Measurements from ENCODE around the gene OGG1.

The OGG1 gene
- total RNA-seq: 14.0 to 21.5 reads per million in 2 donors

DNA sequence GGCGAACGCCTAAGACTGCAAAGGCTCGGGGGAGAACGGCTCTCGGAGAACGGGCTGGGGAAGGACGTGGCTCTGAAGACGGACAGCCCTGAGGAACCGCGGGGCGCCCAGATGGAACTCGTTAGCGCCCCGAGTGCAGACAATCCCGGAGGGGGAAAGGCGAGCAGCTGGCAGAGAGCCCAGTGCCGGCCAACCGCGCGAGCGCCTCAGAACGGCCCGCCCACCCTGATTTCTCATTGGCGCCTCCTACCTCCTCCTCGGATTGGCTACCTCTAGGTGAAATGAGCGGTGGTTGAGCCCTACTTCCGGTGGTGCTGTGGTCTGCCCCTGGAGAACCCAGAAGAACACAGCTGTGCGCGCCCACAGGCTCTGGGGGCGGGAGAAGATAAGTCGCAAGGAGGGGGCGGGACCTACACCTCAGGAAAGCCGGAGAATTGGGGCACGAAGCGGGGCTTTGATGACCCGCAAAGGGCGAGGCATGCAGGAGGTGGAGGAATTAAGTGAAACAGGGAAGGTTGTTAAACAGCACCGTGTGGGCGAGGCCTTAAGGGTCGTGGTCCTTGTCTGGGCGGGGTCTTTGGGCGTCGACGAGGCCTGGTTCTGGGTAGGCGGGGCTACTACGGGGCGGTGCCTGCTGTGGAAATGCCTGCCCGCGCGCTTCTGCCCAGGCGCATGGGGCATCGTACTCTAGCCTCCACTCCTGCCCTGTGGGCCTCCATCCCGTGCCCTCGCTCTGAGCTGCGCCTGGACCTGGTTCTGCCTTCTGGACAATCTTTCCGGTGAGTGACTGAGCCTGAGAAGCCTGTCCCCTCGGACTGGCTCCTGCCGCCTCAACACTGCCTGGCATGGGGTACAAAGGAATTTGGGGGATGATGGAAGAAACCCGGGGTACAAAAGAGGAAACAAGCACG lies at the start of gene OGG1:
Gene OGG1, plus strand, starts transcription at position 308 of the 911 bp plus-strand sequence. Its CDS starts 335 bp downstream, at position 643.
- DNase-seq: peak; percentile 92

DNA sequence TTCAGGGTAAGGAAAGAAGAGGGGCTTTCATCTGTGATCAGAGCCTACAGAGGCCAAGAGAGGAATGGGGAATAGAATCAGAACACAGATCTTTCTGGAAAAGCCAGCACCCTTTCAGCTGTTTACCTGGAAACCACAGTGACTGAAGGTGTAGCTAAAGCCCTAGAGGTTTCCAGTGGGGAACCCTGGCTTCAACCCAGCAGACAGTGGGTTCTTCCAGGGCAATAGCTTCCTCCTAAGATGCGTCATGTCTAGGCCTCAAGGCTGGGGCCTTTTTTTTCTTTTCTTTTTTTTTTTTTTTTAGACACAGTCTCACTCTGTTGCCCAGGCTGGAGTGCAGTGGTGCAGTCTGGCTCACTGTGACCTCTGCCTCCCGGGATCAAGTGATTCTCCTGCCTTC lies 49.2 kb upstream of the OGG1 start:
- DNase-seq: no peak

DNA sequence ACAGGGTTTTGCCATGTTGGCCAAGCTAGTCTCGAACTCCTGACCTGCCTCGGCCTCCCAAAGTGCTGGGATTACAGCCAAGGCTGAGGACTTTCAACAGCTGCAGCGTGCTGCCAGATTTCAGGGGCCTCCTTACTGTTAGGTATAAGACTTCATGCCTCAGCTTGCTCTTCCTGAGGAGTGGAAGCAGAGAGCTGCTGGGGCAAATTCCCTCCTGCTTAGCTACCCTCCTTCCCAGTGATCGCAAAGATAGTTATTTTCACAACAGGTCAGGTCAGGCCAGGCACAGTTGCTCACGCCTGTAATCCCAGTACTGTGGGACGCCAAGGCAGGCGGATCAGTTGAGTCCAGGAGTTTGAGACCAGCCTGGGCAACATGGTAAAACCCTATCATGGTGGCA lies 48.7 kb upstream of the OGG1 start:
- no peak for DNase-seq

DNA sequence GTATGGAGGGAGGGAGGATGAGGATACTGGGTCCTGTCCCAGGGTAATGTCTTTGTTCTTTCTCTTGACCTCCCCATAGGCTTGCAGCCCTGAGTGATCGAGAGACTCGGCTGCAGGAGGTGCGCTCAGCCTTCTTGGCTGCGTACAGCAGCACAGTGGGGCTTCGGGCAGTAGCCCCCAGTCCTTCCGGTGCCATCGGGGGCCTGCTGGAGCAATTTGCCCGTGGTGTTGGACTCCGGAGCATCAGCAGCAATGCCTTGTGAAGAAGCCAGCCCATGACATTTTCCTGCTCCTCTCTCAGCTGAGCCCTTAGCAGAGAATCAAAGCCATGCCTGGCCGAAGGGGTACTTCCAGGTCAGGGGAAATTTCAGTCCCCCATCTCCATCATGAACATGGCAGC lies 48.0 kb upstream of the OGG1 start:
- DNase-seq: no peak

DNA sequence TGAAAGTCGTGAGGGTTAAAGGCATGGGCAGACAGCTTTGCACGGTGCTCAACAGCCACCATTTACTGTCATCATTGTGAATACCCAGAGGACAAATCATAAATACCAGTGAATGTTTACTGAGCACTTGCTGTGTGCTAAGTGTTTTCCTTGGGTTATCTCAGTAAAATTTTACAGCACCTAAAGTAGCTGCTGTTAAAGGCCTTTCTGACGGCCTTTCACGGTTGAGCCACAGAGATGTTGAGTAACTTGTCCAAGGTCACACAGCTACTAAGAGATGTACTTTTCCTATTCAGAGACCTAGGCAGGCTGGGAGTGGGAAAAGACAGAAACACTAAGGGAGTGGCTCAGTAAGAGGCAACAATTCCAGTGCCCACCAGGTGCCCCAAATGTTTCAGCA lies 46.5 kb upstream of the OGG1 start:
- no peak for DNase-seq

DNA sequence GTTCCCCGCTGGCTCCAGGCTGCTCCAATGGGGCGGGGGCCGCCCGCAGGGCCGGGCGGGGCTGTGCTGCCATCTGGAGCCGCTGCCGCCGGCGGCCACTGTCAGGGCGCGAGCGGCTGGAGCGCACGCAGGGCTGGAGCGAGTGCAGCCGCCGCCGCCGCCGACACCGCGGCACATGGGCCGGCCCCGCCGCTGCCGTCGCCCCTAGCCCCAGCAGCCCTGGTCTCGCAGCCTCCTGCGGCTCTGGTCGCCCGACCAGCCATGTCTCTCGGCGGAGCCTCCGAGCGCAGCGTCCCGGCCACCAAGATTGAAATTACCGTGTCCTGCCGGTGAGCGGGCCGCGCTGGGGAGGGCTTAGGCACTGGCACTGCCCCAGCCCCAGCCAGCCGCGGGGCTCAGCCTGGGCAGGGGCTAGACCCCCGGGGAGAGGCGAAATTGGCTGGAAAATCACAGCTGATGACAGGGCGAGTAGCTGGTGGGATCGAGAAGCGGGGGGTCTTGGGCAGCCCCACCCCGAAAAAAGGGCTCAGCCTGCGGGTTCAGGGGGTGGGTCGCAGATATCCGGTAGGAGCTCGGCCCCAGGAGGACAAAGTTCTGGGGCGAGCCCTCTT lies 45.9 kb upstream of the OGG1 start, which contains the start of gene CPNE9:
Gene CPNE9, plus strand, starts transcription at position 98 of the 611 bp plus-strand sequence. Its CDS starts 164 bp downstream, at position 262.
- no peak for DNase-seq

DNA sequence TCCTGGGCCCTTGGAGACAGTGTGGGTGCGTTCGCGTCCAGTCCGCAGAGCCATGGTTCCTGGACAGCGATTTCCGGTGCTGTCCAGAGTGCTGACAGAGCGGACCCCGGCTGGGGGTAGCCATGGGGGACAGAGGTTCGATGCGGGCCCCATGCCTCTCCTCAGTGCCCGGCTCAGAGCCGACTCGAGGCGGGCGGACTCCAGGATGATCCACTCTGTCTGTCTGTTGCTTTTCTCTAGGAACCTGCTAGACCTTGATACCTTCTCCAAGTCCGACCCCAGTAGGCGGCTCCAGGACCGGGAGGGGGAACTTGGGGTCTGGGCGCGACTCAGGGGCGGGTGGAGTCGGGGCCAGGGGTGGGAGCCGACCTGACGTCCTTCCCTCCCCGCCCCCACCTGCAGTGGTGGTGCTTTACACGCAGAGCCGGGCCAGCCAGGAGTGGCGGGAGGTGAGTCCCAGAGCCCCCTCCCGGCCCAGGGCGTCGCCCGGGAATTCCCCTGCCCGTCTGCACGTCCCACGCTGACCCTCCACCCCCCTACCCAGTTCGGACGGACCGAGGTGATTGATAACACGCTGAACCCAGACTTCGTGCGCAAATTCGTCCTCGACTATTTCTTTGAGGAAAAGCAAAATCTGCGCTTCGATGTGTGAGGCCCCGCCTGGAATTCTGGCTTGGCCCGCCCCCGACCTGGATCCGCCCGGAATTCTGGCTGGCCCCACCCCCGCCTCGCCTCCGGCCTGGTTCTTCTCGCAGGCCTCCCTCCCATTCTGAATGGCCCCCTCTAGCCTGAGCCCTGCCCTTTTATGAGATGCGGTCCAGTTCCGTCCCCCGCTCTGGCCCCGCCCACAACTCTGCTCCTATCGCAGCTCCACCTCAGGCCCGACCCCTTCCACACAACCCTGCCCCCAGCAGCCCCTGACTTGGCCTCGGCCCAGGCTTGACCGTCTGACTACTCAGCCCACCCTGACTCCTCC lies 45.1 kb upstream of the OGG1 start:
- DNase-seq: no peak

DNA sequence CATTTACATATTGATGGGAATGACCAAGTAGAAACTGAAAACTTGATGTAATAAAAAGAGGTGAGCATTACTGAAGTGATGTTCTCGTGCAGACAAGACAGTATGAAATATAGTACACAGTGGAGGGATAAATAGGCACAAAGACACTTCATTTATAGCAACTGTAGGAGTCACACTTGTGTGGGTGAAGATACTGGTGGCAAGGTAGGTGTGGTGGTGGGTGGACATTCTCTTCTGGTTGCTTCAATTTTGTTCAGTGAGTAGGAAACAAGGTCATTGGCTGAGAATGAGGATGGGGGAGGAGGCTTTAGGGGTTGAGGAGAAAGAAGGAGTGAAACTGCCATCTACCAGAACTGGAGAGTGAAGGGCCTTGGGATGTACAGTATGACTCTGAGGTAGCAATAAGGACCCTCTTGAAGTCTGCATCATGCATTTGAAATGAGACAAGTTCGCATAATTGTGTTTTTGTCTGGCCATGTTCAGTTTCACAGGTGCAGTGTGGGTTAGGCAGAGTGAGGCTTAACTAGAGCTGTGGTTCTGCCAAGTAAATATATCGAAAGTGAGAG lies 39.5 kb upstream of the OGG1 start:
- DNase-seq: no peak

DNA sequence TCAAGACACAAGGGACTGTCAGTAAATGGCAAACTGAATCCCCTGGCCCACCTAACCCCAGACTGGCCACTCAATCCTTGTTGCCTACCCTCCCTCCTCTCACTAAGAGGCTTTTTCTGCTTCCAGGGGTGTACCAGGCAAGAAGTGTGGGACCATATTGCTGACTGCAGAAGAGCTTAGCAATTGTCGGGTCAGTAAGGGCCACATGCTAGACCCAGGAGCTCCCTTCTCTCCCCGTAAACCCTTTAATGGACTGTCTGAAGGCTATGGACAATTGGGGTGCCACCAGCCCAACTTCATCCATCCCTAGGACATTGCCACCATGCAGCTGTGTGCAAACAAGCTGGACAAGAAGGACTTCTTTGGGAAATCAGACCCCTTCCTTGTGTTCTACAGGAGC lies 37.3 kb upstream of the OGG1 start:
- no peak for DNase-seq

DNA sequence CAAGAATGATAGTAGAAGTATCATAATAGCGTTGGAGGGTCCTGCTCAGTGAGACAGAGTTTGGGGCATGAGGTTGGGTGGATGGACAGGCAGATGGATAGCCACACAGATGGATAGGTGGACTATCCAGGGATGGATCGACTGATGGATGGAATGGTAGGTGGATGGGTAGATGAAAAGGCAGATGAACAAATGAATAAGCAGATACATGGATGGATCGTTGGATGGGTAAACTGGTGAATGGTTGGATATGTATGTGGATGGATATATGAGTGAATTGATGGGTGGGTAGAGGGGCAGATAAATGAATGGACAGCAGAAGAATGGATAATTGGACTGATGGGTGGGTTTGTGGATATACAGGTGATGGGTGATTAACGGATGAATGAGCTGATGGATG lies 36.6 kb upstream of the OGG1 start:
- DNase-seq: no peak

DNA sequence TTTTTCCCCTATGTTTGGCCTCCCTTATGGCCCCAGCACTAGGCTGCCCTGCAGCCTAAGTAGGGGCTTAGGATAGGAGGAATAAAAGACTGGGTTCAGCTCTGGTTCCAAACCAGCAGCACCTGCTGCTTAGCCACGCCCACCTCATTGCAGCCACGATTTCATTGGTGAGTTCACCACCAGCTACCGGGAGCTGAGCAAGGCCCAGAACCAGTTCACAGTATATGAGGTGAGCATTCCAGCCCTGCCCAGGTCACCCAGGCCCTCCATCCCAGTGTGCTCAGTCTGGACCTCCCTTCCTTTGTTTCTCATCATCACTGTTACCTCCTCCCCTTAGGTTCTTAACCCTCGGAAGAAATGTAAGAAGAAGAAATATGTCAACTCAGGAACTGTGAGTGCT lies 34.6 kb upstream of the OGG1 start:
- DNase-seq: no peak

DNA sequence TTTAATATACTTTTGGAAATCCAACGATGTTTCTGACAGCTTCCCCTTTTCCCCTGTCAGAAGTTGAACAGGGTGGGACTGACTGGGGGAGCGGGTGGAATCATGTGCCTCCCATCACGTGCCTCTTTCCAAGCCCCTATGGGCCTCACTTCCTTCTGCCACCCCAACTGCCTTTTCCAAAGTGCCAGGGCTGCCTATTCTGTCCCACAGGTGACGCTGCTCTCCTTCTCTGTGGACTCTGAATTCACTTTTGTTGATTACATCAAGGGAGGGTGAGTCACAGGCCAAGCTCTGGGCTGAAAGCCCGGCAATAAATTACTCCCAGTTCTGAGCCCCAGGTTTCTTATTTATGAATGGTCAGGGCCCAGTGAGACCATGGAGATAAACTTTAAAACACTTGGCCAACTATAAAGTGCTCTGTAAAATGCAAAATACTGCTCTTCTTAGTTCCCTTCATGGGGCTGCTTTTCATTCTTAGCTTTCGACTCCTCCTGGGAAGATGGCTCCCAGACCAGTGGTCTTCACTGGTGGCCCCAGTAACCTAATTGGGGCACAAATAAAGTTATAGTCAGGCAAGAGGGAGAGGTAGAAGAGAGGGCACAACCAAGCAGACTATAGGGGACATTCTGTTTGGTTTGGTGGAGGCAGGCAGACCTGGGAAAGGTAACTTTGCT lies 33.9 kb upstream of the OGG1 start:
- DNase-seq: no peak

DNA sequence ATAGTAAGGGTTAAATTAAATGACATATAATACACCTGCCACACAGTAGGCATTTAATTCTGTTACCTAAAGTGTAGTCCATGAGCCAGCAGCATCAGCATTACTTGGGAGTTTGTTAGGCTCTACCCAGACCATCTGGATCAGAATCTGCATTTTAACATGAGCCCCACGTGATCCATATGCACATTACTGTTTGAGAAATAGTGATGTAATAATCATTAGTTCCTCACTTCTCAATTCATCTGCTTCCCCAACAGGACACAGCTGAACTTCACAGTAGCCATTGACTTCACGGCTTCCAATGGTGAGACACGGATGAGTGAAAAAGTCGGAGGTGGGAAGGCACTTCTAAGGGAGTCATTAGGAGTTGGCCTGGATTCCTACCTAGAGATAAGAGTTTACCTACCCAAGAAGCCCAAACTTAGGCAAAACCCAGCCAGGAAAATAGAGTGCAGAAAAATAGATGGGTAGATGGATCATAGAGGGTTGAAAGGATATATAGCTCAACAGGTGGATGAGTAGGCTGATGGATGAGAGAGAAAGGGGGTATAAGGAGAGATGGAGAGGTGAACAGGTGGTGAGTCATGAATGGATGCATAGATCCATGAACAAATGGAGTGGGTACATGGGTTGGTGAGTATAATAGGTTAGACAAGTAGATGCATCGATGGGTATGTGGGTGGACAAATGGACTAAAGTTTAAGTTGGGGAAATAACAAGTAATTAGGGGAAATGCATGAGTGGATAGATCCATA lies 32.8 kb upstream of the OGG1 start:
- DNase-seq: no peak

DNA sequence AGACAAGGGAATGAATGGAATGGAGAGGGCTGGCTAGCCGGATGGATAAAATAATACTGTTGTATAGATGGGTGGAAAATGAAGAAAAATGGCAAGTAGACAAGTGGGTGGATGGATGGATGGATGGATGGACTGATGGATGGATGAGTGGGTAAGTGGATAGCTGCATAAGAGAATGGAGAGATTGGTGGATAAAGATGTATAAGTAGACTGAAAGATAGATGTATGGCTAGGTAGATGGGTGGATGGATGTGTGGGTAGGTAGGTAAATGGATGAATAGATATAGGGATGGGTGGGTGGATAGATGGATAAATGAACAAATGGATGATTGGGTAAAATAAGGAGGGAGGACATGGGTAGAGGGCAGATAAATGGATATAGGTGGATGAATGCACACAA lies 32.2 kb upstream of the OGG1 start:
- no peak for DNase-seq

DNA sequence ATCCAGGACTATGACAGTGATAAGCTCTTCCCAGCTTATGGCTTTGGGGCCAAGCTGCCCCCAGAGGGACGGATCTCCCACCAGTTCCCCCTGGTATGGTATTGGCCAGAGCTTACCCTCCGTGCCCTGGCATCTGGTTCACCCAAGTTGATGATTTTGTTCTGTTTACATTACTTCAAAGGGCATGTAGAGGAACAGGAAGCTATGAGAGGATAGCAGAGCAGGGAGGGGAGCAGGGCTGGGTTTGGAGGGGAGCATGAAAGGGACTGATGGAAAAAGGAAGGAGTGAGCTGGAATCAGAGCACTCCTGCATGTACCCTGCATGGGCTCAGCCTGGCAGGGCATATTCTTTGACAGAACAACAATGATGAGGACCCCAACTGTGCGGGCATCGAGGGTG lies 31.6 kb upstream of the OGG1 start:
- no peak for DNase-seq

DNA sequence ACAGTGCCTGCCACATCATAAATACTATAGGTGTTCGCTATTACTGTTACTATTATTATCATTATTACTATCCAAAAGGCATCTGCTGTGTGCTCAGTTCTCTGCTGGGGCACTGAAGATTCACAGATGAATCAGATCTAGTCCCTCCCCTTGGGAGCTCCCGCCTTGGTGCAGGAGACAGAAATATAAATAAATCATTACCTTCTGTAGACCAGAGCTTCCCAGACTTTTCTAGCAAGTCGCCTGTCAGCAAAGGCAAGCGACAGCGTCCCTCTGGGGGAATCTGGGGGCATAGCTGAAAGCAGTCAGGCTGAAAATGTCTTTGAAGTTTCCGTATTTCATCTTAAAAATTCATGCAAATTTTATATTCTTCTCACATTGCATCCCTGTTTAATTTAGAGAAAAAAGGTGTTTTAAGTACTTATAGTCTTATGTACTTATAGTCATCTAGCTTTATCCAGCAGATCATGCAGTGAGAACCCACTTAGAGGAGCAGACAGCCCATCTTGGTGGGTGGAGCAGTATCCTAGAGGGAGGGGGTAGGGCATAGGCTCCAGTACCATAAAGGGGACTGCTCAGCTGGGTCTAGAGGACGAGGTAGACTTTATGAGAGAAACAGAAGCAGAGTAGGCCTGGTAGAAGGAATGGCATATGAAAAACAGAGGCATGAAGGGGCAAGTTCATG lies 28.6 kb upstream of the OGG1 start:
- DNase-seq: no peak

DNA sequence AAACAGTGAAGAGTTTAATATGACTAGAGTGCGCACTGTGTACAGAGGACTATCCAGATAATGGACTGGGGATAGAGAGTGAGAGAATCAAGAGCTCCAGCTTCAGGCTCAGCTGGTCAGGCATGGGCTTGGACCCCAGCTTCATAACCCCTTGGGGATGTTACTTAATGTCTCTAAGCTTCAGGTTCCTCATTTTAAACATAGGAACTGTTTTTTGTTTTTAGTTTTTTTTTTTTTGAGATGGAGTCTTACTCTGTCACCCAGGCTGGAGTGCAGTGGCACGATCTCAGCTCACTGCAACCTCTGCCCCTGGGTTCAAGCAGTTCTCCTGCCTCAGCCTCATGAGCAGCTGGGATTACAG lies 28.1 kb upstream of the OGG1 start:
- no peak for DNase-seq

DNA sequence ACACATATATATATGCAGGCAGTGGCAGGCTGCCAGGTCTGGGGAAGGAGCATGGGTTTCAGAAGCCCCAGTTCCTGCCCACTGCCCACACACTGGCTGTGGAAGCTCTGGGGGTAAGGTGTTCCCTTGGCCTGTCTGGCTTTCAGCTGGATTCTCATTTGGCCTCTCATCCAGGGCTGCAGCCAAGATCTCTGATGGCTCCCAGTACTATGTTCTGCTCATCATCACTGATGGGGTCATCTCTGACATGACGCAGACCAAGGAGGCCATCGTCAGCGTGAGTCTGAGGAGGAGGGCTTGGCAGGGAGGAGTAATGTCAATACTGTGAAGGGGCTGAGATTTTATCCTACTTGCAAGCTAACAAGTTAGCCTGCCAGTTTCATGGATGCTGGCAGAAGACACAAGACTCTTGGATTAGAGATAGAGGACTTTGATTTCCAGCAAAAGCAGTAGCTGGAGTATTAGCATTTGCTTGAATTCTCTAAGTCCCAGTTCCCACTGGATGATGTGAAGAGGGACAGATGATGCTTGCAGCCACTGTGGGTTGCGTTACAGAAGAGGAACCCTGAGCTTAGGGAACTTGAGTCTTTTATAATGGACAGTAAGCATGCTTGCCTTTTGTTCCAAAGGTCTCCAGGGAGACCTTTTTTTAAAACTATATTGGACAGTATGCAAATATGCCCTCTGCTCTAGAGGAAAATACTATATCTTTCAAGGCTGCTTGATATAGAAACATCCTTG lies 23.8 kb upstream of the OGG1 start:
- DNase-seq: no peak

DNA sequence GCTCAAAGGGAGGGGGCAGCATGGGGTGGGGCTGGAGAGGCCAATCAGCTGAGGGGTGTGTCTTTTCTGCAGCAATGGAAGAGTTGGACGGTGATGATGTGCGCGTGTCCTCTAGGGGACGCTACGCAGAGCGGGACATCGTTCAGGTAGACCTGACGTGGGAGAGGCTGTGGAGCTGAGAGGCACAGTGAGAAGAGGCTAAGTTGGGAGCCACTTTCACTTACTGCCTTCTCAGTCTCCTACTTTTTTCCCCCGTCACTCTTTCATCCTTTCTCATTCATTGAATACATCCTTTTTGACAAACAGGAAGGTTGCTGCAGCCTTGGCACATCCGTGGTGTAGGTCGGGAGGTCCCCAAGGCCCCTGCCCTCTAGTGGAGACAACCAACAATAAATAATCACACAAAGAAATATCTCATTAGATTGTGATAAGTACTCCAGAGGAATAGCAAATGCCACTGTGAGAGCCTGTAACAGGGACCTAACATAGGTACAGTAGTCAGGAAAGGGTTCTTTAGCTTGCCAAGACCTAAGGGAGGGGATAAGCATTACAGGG lies 22.6 kb upstream of the OGG1 start:
- peak; percentile 42 for DNase-seq

DNA sequence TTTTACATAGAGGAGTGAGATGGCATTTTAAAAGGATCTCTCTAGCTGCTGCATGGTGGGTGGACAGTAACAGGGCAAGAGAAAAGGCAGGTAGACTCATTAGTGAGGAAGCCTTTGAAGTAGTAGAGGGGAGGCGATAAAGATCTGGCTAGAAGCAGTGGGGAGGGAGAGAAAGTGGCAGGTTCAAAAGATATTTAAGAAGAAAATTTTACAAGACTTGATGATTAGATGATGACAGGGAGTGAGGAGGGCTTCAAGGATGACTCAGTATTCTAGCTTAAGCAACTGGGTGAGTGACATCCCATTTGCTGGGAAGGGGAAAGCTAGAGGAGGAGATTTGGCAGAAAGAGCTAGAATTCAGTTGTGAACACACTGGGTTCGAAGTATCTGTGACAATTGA lies 22.0 kb upstream of the OGG1 start:
- no peak for DNase-seq
